DMS114 treated with DMSO at 0.1 percent for 48 hours (cell line): ENCODE data around the gene TIGD1.
A peak's percentile ranks its signal among the peaks of the same experiment; 100 is the strongest.

ENCODE experiments used
- DNase-seq: peaks from one replicate; lab custom pipeline; 2025; ENCODE audit not compliant: unreplicated experiment; lab: John Stamatoyannopoulos, UW

The TIGD1 gene

DNA sequence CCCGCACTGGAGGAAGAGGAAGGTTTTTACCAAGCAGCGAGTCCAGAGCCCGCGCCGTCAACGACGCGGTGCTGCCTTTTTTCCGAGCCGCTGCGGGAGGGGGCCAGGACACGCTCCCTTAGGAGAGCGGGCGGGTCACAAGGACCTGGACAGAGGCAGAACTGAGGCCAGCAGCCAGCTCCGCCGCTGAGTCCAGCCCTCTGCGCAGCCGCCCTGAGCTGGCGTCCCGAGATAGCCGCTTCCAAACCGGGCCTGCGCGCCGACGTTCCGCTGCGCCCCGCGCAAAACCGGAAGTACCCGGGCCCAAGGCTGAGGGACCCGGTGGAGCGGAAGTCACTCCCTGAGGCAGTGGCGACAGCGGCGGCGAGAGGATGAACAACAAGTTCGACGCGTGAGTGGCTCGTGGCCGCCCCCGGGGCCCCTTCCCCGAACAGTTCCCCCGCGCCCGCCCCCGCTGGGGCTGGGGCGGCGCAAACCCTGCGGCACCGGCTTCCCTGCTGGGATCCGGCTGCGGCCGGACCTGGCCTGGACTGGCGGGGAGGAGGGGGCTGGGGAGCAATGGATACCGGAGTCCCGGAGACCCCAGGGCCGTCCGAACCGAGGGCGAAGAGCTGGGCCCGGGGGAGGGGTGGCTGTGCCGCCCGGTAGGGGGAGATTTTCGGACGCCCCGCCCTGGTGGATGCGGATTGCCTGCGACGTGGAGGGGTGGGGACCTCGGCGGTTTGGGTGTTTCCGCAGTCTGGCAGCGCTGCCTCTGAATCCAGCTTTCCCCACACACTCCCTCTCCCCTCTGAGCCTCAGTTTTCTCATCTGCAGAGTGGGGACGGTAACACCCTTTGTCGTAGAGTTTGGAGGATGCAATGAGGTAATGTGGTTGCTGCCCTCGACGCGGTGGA, at the start of gene TIGD1, which contains the start of gene EIF4E2:
Gene TIGD1, minus strand, starts transcription at position 204 of the 896 bp plus-strand sequence. CDS start 675 bp downstream, outside the sequence.
Gene EIF4E2, plus strand, starts transcription at position 336 of the 896 bp plus-strand sequence. Its CDS starts 36 bp downstream, at position 372.
- DNase-seq, result peak; percentile 83

DNA sequence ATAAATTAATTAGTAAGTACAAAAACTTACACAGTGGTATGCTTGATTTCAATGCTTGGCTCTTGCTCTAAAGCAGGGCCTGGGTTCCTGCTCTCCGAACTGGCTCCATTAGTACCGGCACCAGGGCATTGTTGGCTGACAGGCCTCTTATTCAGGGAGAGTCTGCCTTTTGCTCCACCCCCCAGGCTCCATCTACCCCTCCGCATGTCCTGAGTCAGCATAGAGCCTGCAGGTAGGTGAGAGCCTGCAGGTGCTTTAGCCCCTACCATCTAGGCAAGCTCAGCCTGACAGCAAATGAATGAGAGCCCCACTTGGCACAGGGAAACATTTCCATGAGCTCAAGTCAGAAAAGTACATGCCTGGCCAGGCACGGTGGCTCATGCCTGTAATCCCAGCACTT, 47.9 kb upstream of the TIGD1 start:
- DNase-seq, result no peak

DNA sequence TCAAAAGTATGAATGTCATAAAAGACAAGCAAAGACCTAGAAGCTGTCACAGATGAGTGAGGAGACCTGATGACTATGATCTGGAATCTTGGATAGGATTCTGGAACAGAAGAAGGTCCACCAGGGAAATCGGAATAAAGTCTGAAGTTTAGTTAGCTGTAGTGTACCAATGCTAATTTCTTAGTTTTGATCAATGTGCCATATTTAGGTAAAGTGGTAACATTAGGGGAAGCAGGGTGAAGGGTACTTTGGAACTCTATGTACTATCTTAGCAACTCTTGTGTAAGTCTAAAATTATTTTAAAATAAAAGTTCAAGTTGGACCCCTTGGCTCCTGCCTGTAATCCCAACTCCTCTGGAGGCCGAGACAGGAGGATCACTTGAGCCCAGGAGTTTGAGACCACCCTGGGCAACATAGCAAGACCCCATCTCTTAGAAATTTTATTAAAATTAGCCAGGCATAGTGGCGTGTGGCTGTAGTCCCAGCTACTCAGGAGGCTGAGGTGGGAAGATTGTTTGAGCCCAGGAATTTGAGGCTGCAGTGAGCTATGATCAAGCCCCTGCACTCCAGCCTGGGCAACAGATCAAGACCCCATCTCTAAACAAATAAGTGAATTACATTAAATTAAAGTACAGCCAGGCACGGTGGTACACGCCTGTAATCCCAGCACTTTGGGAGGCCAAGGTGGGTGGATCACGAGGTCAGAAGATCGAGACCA, 47.2 kb upstream of the TIGD1 start:
- DNase-seq, result no peak

DNA sequence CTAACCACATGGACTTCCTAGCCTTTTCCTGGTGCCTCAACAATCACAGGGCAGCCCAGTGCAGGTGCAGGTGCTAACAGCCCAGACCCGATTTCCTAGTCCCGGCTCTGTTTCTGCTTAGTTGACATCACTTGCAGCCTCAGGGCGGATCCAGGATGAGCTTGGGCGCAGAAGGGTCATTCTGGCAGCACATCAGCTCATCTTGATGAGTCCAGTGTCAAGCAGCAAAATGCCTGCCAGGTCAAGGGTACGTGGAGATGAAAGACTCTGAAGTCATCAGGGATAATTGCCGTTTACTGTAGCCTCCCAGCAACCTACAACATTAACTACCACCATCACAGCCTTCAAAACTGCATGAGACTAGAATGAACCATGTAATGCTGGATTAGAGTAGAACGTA, 43.6 kb upstream of the TIGD1 start:
- DNase-seq, result no peak

DNA sequence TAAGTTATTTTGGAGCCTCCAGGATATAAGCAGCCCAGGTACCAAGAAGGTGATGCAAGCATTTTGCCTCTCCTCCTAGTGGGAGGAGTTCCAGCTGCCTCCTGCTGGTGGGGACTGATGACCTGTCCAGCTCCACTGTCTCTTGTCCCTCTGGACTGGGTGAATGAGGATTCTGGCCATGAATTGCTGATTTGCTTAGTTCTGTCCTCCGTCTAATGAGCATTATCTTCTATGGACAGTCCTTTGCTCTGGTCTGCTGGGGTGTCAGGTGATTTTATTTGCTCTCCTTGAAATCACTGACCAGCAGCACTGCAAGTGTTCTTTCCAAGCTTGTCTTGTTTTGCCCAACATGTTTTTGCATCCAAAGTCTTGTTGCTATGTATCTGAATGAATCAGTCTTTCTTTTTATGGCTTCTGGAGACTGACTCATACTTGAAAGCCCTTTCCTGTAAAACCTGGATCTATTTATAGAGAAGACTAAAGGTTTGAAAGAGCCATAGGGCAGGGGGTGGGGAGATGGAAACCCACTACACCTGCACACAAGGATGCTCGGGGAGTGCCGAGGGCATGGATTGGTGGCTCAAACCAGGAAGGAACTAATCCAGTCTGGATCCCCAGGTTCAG, 42.5 kb upstream of the TIGD1 start:
- no peak for DNase-seq

DNA sequence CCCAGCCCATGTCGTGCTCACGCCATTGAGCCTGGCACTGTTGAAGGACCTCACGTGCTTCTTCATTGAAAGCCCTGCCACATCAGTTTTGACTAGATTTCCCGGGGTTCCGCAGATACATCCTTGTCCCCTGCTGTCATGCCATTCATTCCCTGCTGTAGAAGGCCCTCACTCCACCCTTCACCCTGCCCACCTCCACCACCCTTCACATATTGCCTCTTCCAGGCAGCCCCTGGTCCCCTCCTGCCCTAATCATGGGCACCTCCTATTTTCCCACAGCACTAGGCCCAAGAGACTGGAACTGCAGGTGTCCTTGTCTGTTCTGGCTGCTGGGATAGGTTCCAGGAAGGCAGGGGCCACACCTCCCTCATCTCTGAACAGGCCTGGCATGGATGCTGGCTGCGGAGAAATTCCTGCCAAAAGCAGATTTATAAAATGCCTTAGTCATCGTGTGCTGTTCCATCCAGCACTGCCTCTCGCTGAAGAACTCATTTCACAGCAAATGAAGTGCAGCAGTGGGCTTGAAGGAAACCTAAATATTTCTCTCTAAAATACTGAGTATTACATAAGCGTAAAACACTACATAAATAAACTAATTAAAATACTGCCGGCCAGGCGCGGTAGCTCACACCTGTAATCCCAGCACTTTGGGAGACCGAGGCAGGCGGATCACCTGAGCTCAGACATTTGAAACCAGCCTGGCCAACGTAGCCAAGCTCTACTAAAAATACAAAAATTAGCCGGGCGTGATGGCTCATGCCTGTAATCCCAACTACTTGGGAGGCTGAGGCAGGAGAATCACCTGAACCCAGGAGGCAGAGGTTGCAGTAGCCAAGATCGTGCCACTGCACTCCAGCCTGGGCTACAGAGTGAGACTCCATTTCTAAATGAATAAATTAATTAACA, 38.6 kb upstream of the TIGD1 start:
- no peak for DNase-seq

DNA sequence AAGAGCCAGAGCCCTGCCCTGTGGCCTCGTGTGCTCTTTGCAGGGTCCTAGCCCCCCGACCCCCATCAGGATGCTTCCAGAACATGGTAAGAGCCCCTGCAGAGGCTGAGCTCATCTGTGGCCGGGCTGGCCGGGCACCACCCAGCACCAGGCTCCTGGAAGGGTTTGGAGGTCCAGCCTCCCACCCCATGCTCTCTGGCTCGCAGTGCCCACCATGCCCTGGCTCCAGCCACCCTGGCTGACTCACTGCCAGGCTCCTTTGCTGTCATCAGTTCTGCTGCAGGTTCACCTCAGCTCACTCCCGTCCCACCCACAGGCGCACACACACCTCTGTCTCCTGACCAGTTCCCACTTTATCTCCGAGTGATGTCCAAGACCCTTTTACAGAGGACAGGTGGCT, 37.7 kb upstream of the TIGD1 start:
- no peak for DNase-seq

DNA sequence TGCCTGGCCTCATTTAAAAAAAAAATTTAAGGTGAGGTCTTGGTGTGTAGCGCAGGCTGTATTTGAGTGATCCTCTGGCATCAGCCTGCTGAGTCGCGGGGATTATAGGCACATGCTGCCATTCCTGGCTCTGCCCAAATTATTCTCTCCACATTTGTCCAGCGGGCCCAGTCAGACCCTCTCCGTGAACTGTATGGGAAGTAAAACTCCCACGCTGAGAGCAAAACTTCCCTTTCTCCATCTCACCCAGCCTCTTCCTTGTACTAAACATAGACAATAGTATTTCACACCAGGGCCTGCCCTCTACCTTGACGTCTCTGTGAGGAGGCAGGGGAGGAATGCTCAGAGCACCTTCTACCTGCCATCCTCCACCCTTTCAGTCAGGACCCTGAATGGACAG, 37.2 kb upstream of the TIGD1 start:
- no peak for DNase-seq

DNA sequence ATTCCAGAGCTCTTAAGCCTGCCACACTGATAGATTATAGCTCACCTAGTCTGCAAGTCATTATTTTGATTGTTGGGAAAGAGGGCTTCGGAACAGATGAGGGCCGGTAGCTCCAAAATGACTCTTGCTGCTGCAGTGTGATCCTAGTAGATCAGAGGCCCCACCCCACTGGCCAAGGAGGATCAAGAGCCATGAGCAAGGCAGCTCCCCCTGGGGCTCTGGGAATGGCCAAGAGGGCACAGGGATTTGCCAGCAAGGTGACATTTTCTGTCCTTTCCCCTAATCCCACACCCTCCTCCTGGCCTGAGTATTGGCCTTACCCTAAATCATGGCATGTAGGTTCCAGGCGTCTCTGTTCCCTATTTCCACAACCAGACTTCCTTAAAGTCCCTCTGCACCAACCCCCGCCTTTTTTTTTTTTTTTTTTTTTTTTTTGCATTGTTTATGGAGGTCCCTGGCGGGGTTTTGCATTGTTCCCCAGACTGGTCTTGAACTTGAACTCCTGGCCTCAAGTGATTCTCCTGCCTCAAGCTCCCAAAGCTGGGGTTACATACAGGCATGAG, 36.7 kb upstream of the TIGD1 start:
- no peak for DNase-seq

DNA sequence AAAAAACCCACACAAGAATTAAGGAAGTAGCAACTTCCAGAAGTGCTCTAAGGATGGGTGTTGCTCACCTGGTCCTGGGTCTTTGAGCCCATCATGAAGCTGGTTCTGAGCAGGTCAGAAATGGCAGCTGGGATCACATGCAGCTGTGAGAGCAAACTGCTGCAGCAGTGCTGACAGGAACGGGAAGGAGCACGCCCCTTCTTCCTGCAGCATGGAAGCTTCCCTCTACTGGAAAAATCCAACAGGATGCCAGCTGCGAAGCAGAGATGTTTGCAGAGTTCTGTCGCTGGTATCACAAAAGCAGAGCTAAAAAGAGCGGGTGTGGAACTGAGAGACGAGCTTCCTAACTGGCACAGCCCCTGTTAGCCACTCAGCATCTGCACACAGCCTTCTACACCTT, 33.9 kb upstream of the TIGD1 start:
- DNase-seq, result no peak

DNA sequence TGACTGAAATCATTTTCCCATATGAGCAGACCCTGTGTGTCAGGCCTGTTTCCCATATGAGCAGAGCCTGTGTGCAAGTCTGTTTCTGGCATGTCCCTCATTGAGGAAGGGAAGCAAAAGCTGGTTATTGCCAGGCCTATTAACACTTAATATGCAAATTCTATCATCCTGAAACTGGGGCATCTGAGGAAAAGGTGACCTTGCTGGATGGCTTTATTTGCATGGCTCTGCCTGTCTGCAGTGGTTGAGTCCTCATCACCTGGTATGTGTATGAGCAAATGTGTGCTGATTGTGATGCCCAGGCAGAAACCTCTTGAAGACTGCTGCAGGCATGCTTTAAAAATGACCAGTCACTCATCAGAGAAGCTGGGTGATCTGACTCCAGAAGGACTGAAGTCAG, 31.4 kb upstream of the TIGD1 start:
- DNase-seq, result no peak

DNA sequence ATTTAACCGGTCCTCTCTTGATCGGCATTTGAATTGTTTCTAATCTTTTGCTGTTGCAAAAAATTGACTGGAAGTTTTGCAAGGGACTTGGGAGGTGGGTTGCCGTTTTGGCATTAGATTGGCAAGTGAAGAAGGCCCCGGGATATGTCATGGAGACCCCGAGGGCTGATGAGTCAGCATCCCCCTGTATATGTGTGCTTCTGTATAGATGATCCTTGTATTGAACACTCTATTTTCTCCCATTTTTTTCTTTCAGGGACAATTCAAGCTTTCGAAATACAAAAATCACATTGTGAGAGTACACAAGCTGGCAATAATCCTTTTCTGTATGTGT, 30.3 kb upstream of the TIGD1 start:
- no peak for DNase-seq

DNA sequence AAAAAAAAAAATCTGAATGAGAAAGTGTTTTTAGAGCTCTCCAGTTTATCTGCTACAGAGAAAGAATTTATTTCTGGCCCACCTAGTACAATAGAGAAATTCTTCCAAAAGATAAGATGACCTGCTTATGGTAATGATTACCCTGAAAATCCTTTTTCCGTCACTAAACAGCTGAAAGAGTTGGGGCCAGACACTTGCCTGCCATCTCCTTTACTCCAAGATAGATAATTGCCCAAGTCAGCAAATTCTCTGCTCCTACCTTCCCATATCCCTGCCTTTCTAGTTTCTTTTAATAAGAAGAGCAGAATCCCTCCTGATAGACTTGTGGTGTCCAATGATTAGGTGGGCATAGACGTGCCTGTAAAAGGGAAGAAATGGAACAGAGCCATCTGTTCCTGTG, 28.3 kb upstream of the TIGD1 start:
- DNase-seq, result no peak

DNA sequence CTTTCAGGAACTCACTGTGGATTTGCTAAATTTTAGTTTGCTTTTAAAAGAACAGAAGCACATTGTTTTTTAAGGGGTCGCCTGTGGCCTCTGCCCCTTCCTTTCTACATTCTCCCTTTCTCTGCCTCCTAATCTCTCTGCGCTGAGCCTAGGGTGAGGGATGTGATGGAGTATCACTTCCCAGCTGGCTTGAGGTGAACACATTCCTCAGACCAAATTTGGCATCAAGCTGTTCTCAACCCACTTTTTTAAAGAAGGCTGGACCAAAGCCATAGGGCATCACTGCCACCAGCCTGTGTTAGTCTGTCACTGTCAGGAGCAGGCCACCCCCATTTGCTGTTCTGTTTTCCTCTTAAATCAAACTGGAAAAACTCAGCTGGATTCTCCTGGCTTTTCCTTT, 27.5 kb upstream of the TIGD1 start:
- no peak for DNase-seq

DNA sequence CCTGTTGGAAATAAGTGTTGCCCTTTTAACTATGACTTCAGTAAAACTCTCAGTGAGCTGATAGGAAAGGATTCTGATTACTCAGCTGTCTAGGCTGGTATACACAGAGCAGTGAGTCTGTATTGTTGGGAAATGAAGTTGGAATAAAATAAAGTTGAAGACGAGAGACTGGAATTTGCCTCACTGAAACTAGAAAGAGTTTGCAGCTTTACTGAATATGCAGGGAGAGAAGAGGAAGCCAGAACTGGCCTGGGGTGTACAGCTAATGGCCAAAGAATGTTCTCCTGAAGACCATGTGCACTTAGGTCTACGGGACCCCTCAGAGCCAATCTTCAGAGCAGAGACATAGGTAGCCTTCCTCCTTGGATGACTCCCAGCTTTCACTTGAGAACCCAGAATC, 26.6 kb upstream of the TIGD1 start:
- DNase-seq, result no peak

DNA sequence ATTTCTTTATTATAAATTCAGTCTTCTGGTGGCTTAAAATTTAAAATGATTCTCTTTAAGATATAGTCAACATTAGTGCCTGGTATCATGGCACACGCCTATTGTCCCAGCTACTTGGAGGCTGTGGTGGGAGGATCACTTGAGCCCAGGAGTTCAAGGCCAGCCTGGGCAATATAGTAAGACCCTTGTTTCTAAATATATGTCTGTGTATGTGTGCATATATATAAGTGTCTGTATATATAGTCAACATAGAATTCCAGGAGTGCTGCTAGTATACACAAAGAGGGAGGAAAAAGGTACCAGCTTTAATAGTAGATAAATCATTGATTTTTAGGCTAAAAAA, 25.0 kb upstream of the TIGD1 start:
- DNase-seq, result no peak

DNA sequence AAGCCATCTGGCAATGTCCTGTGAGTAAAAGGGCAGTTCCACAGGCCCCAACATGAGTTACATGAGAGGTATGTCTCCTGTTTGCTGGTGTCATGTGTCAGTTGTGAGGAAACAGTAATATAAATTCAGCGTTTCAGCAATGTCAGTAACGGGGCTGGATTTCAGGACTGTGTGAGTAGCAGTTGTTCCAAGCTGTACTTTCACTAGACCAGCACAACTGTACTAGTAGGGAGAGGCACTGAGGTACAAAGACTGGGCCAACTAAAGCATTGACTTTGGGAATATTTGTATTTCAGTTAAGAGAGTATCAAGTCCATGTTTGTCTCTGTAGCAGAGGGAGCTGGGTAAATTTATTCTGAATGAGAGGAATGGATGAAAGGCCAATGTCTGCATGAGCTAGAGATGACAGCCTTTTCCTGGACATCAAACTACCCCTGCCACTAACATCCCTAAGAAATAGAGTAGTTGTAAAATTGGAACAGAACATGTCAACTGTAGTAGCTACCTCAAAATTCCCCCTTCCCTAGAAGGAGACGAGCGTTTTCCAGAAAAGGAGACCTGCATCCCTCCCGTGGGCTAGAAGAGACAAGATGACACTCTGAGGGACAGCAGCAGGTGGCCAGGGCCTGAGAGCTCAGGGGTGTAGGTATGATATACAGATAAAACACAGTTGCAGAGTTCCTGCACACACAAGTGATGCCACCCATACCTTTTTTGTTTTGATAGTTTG, 24.5 kb upstream of the TIGD1 start:
- DNase-seq, result no peak

DNA sequence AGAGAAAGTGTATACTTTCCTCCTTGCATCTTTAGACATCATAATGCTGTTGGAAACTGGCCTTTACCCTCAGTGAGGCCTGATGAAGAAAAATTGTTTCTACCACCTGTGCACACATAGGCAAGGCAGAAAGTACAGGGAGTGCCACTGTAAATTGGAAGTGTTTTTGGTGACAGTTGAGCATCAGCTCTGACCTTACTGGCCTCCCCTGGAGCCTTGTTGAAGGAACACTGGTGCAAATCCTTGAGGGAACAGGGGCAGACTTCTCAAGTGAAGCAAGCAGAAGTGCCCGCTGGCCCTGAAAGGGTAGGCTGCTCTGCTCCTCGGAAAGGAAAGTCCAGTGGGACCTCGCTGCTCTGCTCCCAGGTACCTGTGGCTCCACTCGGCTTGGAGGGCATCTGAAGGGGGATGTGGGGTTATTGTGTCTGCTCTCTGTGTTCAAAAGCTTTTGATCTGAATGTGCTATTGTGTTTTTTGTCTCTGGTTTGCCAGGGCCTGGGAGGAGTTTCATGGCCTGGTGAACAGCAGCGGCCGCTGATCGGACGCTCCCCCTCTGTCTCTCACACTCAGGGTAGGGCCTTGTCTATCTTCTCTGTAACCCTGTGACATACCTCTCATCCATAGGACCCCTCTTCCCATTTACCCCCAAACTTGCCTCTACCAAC, 23.5 kb upstream of the TIGD1 start:
- no peak for DNase-seq

DNA sequence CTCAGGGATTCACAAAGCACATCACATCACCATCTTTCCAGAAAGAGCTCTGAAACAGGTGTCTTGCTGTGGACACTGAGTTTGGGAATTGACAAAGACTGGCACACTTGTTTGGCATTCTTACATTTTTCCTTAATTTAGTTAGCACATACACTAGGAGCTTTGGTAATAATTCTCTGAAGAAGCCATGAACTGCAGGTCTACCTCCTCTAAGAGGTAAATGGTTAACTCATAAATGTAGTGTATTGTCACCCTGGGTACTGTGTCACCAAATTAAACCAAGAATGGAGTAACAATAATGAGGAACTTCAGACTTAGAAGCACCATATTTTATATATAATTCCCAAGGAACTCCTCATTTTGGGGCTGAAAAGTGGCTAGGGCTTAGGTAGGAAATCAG, 22.7 kb upstream of the TIGD1 start:
- DNase-seq, result no peak
